Activated B cell treated with CpG ODN at 0.5 μM for 24 hours (primary cell): ENCODE data around the gene HBA2. TPM values are rescaled to one million over a fixed set of nuclear protein-coding genes. Genes with fewer than 3 reads are reported as not detected.
"Not testable (repeated sequence)": the region's sequence is repeated elsewhere in the genome, so short reads cannot be mapped to it uniquely, and the experiment has no call there.

Source experiments
- ATAC-seq: fragments of 200-7000 bp; cut with Tn5 transposase; one replicate; pipeline ENCODE4 v1.10.0; 2021; ENCODE audit warnings: low read depth, mild to moderate bottlenecking, moderate library complexity
- CTCF ChIA-PET: fragments of 350-600 bp; sonication (Branson Sonifier 250); formaldehyde crosslinking; loops from one replicate; lab custom pipeline; 2021; ENCODE audit warnings: antibody characterized with exemption; lab: Charles Lee
- POLR2A ChIA-PET: fragments of 350-600 bp; sonication (Branson Sonifier 250); formaldehyde crosslinking; loops from one replicate; lab custom pipeline; 2021; ENCODE audit warnings: antibody characterized with exemption; lab: Charles Lee
- DNase-seq: peaks from one replicate; pipeline ENCODE4 v3.0.0; 2022
- H3K27ac Mint-ChIP-seq: one replicate; pipeline ENCODE4 v1.8.0; 2020; ENCODE audit warnings: mixed read lengths
- H3K27me3 Mint-ChIP-seq: one replicate; pipeline ENCODE4 v1.8.0; 2021; ENCODE audit warnings: mixed read lengths
- H3K36me3 Mint-ChIP-seq: one replicate; pipeline ENCODE4 v1.8.0; 2021; ENCODE audit warnings: low read depth, mixed read lengths
- H3K4me1 Mint-ChIP-seq: one replicate; pipeline ENCODE4 v1.8.0; 2021; ENCODE audit warnings: mixed read lengths
- H3K4me3 Mint-ChIP-seq: one replicate; pipeline ENCODE4 v1.8.0; 2020; ENCODE audit warnings: mild to moderate bottlenecking, mixed read lengths
- H3K9me3 Mint-ChIP-seq: one replicate; pipeline ENCODE4 v1.8.0; 2020; ENCODE audit warnings: mixed read lengths
- CTCF ChIP-seq: fragments of 200-600 bp; IDR thresholded peaks from one replicate; pipeline ENCODE4 v1.8.0; 2022; ENCODE audit warnings: antibody characterized with exemption, mild to moderate bottlenecking
- intact Hi-C: fragments of 100-400 bp; cut with micrococcal nuclease; formaldehyde crosslinking; loops from one replicate; pipeline ENCODE4 v1.15.1; 2024
- total RNA-seq: library from RNA; stranded (reverse); gene quantifications from 2 replicates; pipeline ENCODE4 v1.2.3, GENCODE V29; 2022

Gene HBA2
- total RNA-seq: 90.7 and 104 TPM in 2 replicates

GRCh38 chr16:172374-172941, at the start of gene HBA2:
HBA2 (plus strand) TSS chr16:172876; CDS start chr16:172913, 37 bp downstream.
- H3K27ac Mint-ChIP-seq, H3K9me3 Mint-ChIP-seq, H3K4me3 Mint-ChIP-seq, DNase-seq, POLR2A ChIA-PET, intact Hi-C loops, CTCF ChIA-PET, H3K36me3 Mint-ChIP-seq, H3K4me1 Mint-ChIP-seq: not testable (repeated sequence)
- H3K27me3 Mint-ChIP-seq: peaks cover 46% of the 10 kb centered on the region
- peak; percentile 67 for ATAC-seq

- POLR2A ChIA-PET, ATAC-seq: not testable (repeated sequence)
Measured at GRCh38 chr16:123558-124350, 48.9 kb upstream of the HBA2 start.

GRCh38 chr16:125011-125410, 47.7 kb upstream of the HBA2 start:
- Mint-ChIP-seq H3K9me3 (no peaks in the 10 kb centered on the region), H3K4me3 (no peak overlapping the region), H3K36me3 (peaks cover 36% of the 10 kb centered on the region), H3K27ac (no peak overlapping the region), H3K4me1 (no peaks in the 10 kb centered on the region), H3K27me3 (no peaks in the 10 kb centered on the region)
- intact Hi-C loops: no loop called here
- TF ChIP-seq CTCF: no peak
- POLR2A ChIA-PET: no interaction called here
- DNase-seq (no peak), ATAC-seq (no peak)
- CTCF ChIA-PET: no interaction called here

More at GRCh38 chr16:123558-124350, 48.9 kb upstream of the HBA2 start:
- H3K4me1 Mint-ChIP-seq, H3K4me3 Mint-ChIP-seq, DNase-seq, intact Hi-C loops, H3K27ac Mint-ChIP-seq, H3K9me3 Mint-ChIP-seq, CTCF ChIA-PET, H3K27me3 Mint-ChIP-seq: not testable (repeated sequence)
- peaks cover 34% of the 10 kb centered on the region for H3K36me3 Mint-ChIP-seq

GRCh38 chr16:129075-129474, 43.6 kb upstream of the HBA2 start:
- peaks cover 1% of the 10 kb centered on the region for H3K4me1 Mint-ChIP-seq
- CTCF ChIA-PET: interaction anchor here (1.5 kb wide), 1 partner anchor 22 kb away, joined by 4 read pairs; no protein-coding TSS in a partner anchor
- H3K9me3 Mint-ChIP-seq: no peaks in the 10 kb centered on the region
- TF ChIP-seq CTCF: no peak
- peaks cover 23% of the 10 kb centered on the region for H3K36me3 Mint-ChIP-seq
- DNase-seq (no peak), ATAC-seq (no peak)
- intact Hi-C loops: no loop called here
- H3K27ac Mint-ChIP-seq: no peak overlapping the region
- no peak overlapping the region for H3K4me3 Mint-ChIP-seq
- H3K27me3 Mint-ChIP-seq: no peaks in the 10 kb centered on the region
- POLR2A ChIA-PET: no interaction called here

GRCh38 chr16:130533-131173, 42.0 kb upstream of the HBA2 start:
- Mint-ChIP-seq H3K9me3 (no peaks in the 10 kb centered on the region), H3K4me1 (peaks cover 1% of the 10 kb centered on the region), H3K4me3 (no peak overlapping the region), H3K27me3 (no peaks in the 10 kb centered on the region), H3K27ac (no peak overlapping the region), H3K36me3 (peaks cover 12% of the 10 kb centered on the region)
- no peak for ATAC-seq
- intact Hi-C loops: no loop called here
- DNase-seq: no peak
- CTCF ChIA-PET: no interaction called here
- POLR2A ChIA-PET: no interaction called here
- no peak for TF ChIP-seq CTCF

GRCh38 chr16:132120-132519, 40.6 kb upstream of the HBA2 start:
- H3K27ac Mint-ChIP-seq: no peak overlapping the region
- intact Hi-C loops: no loop called here

More at GRCh38 chr16:132120-132519, 40.6 kb upstream of the HBA2 start:
- Mint-ChIP-seq H3K4me1 (peaks cover 5% of the 10 kb centered on the region), H3K4me3 (no peak overlapping the region), H3K9me3 (no peaks in the 10 kb centered on the region), H3K27me3 (no peaks in the 10 kb centered on the region), H3K36me3 (peaks cover 10% of the 10 kb centered on the region)
- no peak for TF ChIP-seq CTCF
- ChIA-PET CTCF (interaction anchor here (1.5 kb wide), 1 partner anchor 25 kb away, joined by 4 read pairs; no protein-coding TSS in a partner anchor), POLR2A (no interaction called here)
- ATAC-seq: no peak
- DNase-seq: no peak
